ENCODE measurements around the gene DNAJC11. TPM values are rescaled to one million over a fixed set of nuclear protein-coding genes. Genes with fewer than 3 reads are reported as not detected.
A peak's percentile ranks its signal among the peaks of the same experiment; 100 is the strongest.
"Not testable (repeated sequence)": the region's sequence is repeated elsewhere in the genome, so short reads cannot be mapped to it uniquely, and the experiment has no call there.

Gene DNAJC11
- total RNA-seq, 2 donors from 2014 or later, result 23.4 to 61.3 TPM

DNA sequence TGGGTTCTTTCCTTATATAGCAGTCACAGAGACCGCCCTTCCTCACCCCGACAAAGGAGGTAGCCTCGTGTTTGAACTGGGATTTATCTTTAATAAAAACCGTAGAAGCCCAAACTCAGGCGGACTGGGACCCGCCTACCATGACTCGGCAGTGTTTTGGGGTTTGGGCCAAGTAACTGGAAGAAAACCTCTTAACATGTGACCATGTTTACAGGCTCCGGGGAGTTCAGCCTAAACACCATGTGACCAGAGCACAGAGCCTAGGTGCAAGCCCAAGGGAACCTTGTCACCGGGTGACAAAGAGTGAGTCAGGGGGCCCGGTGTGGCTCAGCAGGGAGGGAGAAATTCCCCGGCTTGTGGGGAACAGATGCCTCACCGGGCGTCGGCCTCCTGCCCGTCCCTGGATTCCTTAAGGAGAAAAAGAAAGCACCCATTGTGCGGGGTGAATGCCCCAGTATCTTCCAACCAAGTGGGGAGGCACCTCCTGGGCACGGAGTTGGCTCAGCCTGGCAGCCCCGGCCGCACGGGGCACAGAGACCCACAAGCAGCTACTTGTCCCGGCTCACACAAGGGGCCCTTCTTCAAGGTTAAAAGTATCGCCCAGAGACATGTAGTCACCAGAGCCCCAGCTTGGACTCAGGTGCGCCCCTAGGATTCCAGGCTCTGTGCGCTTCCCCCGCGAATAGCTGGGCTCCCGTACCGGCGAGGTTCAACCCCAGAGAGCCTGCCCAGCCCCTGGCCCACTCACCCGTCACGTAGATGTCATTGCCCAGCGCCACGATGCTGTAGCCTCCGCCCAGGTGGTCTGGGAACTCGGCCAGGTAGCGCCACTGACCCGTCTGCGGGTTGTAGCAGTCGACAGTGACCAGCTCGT lies 100.3 kb downstream of the DNAJC11 start:
- peak overlapping the region; percentile 89 to 97 for H3K27ac Mint-ChIP-seq
- ATAC-seq (peak; percentile 81 to 82), DNase-seq (ENCODE audit: low spot score in 2 of 2) (peak; percentile 80 to 94)
- peaks cover 20 to 24% of the 10 kb centered on the region in 2 donors for H3K36me3 Mint-ChIP-seq
- no peaks in the 10 kb centered on the region for H3K9me3 Mint-ChIP-seq

DNA sequence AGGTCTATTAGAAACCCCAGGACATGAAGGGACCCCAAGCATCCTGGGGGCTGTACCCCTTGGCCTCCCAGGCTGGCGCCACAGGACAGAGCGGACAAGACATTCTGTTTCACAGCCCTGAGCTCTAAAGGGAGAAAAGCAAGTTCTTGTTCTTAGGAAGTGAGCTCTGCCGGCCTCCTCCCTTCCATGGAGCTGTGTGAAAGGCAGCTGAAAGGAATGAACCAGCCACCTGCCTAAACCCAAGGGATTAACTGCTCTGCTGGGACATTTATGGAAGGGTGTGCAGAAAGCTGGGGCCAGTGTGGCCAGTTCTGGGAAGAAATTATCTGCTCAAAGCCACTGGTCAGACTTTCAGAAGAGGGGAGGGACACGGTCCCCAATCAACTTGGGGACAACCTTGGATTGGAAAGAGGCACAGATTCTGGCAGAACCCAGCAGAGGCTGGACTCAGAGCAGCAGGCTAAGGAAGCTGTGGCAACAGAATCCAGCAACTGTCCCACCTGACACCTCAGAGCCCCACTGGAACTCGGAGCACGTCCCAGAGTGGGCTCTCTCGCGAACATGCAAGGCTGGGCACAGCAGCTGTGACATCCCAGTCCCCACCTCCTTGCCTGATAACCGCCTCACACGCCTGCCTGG lies 101.1 kb downstream of the DNAJC11 start:
- no peak for ATAC-seq
- Mint-ChIP-seq H3K36me3 (peaks cover 24 to 27% of the 10 kb centered on the region in 2 donors), H3K27ac (peak overlapping the region; percentile 89 to 97), H3K9me3 (no peaks in the 10 kb centered on the region)
- DNase-seq (ENCODE audit: low spot score in 2 of 2), result no peak

DNA sequence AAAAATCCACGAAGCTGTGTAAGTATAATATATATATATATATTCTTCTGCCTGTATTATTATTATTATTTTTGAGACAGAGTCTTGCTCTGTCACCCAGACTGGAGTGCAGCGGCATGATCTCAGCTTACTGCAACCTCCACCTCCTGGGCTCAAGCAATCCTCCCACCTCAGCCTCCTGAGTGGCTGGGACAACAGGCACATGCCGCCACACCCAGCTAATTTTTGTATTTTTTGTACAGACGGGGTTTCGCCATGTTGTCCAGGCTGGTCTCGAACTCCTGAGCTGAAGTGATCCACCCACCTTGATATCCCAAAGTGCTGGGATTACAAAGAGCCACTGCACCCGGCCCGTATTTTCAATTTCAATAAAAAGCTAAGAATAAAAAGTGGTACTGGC lies 101.6 kb downstream of the DNAJC11 start:
- DNase-seq (ENCODE audit: low spot score in 2 of 2); ATAC-seq; H3K9me3 Mint-ChIP-seq: not testable (repeated sequence)
- H3K27ac Mint-ChIP-seq, result peak overlapping the region; percentile 89 to 97
- H3K36me3 Mint-ChIP-seq, result peaks cover 24 to 32% of the 10 kb centered on the region in 2 donors

DNA sequence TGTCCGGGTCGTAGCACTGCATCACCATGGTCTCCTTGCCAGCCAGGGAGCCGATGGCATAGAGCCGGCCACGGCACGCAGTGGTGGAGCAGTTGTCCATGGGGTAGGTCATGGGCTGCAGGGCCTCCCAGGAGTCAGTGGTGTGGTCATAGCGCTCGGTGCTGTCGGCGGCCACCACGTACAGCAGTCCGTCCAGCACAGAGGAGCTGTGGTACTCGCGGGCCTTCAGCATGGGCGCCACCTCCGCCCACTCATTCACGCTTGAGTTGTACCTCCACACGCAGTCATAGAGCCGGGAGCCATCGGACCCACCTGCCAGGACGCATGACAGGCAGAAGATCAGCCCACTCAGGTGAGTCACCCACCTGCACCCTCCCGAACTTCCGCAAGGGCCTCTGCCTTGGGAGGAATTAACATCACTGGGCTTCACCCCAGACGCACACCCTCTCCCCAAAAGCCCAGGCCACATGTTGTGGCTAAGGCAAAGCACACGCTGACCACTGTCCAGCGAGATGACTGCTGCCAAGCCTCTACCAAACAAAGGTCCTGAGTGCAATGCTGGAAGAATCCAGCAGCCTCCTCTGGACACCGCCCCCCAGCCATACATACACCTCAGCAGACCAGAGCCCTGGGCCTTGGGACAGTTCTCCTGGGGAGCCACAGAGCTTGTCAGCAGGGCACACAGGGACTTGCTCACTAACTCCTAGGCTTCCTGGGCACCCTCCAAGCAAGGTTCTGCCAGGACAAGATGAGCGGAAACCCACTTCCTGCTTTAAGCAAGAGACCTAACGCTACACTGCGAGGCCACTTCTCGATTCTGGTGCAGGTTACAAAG lies 102.3 kb downstream of the DNAJC11 start:
- Mint-ChIP-seq H3K9me3 (no peaks in the 10 kb centered on the region), H3K27ac (peak overlapping the region; percentile 89 to 91), H3K36me3 (peaks cover 24 to 32% of the 10 kb centered on the region in 2 donors)
- peak; percentile 46 to 67 for DNase-seq (ENCODE audit: low spot score in 2 of 2)
- ATAC-seq, result peak in 1 of 2 donors; percentile 2

DNA sequence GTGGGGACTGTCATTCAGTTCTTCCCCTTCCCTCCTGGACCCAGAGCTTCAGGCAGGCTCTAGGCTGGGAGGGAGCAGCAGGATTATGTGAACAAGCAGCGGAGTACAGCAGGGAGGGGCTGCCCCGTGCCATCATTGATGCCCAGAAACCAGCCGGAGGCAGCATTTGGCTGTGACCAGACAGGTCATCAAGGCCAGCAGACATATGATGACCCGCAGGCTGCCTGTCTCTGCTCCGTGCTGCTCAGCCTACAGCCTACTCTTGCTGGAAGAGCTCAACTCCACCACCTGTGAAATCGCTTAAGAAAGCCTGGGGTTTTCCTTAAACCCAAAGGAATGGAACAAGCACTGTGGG lies 103.9 kb downstream of the DNAJC11 start:
- no peaks in the 10 kb centered on the region for H3K9me3 Mint-ChIP-seq
- ATAC-seq (no peak), DNase-seq (ENCODE audit: low spot score in 2 of 2) (no peak)
- H3K36me3 Mint-ChIP-seq, result peaks cover 24 to 32% of the 10 kb centered on the region in 2 donors
- no peak overlapping the region for H3K27ac Mint-ChIP-seq

DNA sequence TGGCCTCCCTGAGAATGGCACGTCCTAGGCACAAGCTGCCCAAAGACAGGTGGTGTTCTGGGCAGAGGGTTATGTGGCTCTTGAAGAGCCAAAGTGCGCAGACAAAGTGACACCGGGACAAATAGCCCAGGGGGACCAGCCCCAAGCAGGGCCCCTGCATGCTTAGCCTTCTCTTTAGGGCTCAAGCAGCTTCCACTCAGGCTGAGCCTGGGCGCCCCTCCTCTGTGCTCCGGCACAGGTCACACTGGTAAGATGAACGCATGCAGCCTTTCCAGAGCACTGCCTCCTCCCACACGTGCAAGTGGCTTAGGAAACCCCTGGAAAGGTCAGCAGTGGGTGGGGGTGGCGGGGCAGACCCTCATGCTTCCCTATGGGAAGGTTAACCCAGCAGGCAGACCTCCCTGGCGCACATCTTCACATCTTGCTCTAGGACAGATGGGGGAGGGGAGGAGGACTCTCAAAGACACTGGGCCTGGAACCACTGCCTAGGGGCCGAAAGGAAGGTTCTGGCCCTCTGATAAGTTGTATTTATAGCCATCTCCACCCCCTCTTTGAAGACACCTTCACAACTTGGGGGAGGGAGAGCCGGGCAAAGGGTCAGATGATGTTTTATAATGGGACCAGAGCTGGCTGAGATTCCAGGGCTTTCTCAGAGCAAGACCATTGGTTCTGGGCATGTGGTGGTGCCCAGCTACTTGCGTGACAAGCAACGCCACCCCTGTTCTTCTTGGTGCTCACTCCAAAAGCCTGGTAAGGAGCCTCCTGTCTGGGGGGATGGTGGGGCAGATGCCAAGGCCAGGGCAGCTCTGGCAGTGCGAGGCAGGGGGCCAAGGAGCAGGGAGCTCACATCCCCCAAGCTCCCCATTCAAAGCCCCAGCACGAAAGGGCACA lies 104.5 kb downstream of the DNAJC11 start:
- no peak for DNase-seq (ENCODE audit: low spot score in 2 of 2)
- peak overlapping the region in 1 of 2 donors; percentile 14 for H3K27ac Mint-ChIP-seq
- H3K9me3 Mint-ChIP-seq, result no peaks in the 10 kb centered on the region
- H3K36me3 Mint-ChIP-seq, result peaks cover 24 to 32% of the 10 kb centered on the region in 2 donors
- no peak for ATAC-seq

DNA sequence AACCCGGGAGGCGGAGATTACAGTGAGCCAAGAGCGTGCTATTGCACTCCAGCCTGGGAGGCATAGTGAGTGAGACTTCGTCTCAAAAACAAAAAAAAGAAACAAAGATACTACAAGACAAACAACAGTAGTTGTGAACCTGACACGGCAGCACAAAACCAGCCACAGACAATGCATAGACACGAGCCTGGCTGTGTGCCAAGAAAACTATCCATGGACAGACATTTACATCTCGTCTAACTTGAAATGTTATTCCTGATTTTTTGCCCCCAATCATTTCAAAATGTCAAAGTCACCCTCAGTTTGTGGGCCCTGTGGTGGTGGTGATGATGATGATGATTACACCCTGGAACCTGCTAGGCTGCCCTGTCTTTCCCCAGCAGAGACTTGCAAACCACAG lies 105.3 kb downstream of the DNAJC11 start:
- Mint-ChIP-seq H3K27ac (peak overlapping the region in 1 of 2 donors; percentile 92), H3K9me3 (no peaks in the 10 kb centered on the region), H3K36me3 (peaks cover 20 to 30% of the 10 kb centered on the region in 2 donors)
- no peak for ATAC-seq
- DNase-seq (ENCODE audit: low spot score in 2 of 2), result no peak

DNA sequence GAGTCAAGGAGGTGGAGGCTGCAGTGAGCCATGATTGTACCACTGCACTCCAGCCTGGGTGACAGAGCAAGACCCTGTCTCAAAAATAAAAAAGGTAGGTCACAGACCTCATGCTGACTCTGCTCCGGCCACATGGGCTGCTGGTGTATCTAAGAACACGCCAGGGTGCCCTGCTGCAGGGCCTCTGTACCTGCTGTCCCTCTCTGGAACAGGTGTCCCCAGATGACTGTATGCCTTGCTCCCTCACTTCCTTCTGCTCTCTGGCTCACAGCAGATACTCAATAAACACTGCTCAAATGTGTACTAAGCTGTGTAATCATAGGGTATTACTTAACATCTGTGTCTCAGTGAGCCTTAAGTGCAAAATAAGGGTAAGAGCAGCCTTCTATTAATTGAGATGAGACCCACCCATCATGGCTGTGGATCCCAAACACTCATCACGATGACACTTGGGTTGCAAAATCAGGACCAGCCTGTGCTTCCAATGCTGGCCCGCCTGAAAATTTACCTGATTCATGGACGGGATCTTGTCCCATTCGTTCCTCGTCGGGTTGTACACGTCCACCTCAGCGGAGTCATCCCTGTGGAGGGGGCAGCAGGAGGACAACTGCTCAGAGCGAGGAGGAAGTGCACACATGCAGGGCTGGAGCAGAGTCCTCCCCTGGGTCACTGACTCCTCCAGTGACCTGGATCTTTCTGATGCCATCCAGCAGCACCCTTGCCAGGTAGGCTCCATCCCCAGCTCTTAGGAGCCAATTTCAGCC lies 106.5 kb downstream of the DNAJC11 start:
- no peak for DNase-seq (ENCODE audit: low spot score in 2 of 2)
- Mint-ChIP-seq H3K27ac (peak overlapping the region in 1 of 2 donors; percentile 77), H3K9me3 (no peaks in the 10 kb centered on the region), H3K36me3 (peaks cover 11 to 24% of the 10 kb centered on the region in 2 donors)
- ATAC-seq, result no peak

DNA sequence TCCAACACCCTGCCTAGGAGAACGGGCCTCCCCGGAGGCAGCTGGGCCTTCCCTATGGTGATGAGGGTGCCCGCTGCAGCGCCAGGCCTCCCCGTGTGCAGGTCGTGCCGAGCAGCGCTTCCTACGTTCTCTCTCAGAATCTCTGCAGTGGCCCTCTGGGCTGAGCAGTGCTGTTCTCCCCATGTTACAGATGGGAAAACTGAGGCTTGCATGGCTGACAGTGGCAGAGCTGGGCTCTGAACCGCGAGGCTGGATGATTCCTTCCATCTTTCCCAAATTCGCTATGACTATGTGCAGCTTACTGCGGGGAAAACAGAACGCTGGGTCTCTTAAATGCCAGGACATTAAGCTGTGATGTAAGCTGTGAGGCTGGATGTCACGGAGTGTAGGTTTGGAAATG lies 107.8 kb downstream of the DNAJC11 start:
- Mint-ChIP-seq H3K27ac (peak overlapping the region in 1 of 2 donors; percentile 68), H3K9me3 (no peaks in the 10 kb centered on the region), H3K36me3 (peaks cover 2 to 15% of the 10 kb centered on the region in 2 donors)
- DNase-seq (ENCODE audit: low spot score in 2 of 2), result no peak
- ATAC-seq, result no peak

DNA sequence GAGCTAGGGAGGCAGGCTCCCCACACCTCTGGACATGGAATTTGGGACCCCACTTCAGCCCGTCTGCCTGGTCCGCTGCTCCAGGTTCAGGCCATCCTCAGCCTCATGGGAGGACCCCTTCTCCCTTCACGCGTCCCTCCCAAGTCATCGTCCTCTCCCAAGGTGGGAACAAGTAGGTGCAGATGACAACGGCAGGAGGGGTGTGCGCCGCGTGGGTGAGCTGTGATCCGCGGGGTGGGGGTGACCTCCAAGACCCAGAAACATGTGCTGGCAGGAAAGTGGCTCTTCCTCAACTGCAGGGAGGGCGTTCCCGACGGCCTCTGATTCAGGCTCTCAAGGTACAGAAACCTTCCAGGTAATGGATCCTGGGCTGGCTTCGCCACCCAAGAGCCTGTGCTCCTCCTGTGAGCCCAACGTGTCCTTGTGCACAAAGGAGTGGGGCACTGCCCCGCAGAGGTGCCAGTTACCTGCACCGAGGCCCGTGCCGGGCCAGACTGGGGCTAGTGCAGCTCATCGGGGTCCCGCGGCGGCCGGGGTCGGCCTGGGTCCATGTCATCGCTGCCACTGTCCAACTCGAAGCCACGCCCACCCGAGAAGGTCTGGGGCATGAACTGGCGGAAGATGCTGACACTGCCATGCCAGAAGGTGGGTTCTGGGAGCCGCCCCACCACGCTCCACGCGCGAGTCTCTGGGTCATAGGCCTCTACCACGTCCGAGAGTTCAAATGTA lies 108.6 kb downstream of the DNAJC11 start:
- no peaks in the 10 kb centered on the region for H3K9me3 Mint-ChIP-seq
- no peak overlapping the region for H3K27ac Mint-ChIP-seq
- peaks cover 0 to 15% of the 10 kb centered on the region in 2 donors for H3K36me3 Mint-ChIP-seq
- DNase-seq (ENCODE audit: low spot score in 2 of 2) (no peak), ATAC-seq (no peak)

DNA sequence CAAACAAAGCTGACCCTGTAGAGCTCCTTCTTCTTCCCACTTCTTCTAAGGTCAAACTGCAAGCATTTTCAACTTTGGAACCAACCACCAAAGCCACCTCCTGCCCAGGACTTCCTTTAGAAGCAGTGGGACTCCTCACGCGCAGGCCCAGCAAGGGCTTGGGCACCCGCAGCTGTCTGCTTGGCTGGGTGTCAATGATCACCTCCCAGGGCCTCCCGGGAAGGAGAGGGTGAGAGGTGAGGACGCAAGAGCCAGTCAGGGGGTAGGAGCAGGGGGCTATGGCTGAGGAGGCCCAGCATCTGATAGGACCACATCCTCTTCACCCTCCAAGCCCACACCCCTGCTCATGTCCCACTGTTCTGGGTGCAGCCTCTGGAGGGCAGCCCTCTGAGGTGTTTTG lies 109.2 kb downstream of the DNAJC11 start:
- ATAC-seq (no peak), DNase-seq (ENCODE audit: low spot score in 2 of 2) (no peak)
- no peak overlapping the region for H3K27ac Mint-ChIP-seq
- no peaks in the 10 kb centered on the region for H3K9me3 Mint-ChIP-seq
- H3K36me3 Mint-ChIP-seq, result peaks cover 0 to 15% of the 10 kb centered on the region in 2 donors

DNA sequence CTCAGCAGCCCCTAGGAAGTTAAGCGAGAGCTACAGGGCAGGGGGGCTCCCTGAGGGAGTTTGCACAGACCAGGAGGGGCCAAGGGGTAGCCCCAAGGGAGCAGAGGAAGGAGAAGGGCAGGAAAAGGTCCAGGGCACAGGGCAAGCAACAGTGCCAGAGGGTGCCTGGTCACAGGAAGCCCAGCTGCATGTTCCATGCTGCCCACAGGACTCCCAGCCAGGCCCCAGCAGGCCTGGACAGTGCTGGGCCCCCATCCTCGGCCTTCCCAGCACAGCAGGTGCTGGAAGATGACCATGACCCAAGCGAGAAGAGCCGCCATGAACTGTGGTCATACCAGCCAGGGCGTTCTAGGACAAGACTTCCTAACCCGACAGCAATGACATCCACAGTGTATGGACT lies 110.0 kb downstream of the DNAJC11 start:
- Mint-ChIP-seq H3K36me3 (peaks cover 0 to 15% of the 10 kb centered on the region in 2 donors), H3K27ac (no peak overlapping the region)
- no peak for ATAC-seq

DNA sequence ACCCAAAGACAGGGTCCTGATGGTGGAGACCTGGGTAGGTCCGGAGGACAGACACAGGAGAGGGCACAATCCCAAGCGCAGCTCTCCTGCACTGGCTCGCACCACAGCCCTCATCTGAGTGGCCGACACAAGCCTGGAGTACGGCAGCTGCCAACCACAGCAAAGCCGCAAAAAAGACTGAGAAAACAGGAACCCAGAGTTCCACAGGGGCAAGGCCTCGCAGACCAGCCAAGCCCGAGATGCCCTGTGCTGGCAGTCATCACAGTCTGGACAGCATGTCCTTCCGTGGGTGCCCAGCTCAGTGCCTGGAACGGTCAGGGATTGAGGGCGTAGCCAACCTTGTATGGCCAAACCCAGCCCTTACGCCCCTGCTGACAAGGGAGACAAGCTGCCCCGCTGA lies 110.4 kb downstream of the DNAJC11 start:
- ATAC-seq (no peak), DNase-seq (ENCODE audit: low spot score in 2 of 2) (no peak)
- peaks cover 0 to 11% of the 10 kb centered on the region in 2 donors for H3K36me3 Mint-ChIP-seq
- no peaks in the 10 kb centered on the region for H3K9me3 Mint-ChIP-seq
- peak overlapping the region; percentile 42 to 88 for H3K27ac Mint-ChIP-seq

More for the DNA sequence above, 110.0 kb downstream of the DNAJC11 start:
- DNase-seq (ENCODE audit: low spot score in 2 of 2), result no peak
- H3K9me3 Mint-ChIP-seq, result no peaks in the 10 kb centered on the region

DNA sequence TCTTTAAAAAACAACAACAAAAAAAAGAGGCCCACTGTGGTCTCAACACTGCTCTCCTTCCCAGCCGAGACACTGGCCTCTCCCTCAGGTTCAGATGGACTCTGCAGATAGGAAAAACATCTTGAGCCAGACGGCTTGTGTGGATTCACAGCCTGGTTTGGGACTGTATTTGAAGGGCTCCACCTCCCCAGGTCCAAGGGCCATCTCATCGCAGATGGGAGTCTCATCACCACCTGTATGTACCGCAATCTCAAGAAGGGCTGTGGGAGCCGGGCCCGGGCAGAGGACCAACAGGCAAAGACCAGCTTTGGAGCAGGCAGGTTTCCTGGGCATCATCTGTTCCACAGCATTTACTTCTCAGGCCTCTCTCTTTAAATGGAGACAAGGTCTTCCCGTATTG lies 111.6 kb downstream of the DNAJC11 start:
- Mint-ChIP-seq H3K9me3 (no peaks in the 10 kb centered on the region), H3K27ac (peak overlapping the region; percentile 42 to 77), H3K36me3 (peaks cover 0 to under 1% of the 10 kb centered on the region in 2 donors)
- DNase-seq (ENCODE audit: low spot score in 2 of 2), result no peak
- no peak for ATAC-seq
